T-helper 17 cell (primary cell): ENCODE results near the gene TWF1. TPM values are rescaled to one million over a fixed set of nuclear protein-coding genes. Genes with fewer than 3 reads are reported as not detected.
"Not testable (repeated sequence)": the region's sequence is repeated elsewhere in the genome, so short reads cannot be mapped to it uniquely, and the experiment has no call there.

Experiments used
- ATAC-seq: fragments of 150-1000 bp; cut with Tn5 transposase; 2 replicates; pipeline ENCODE4 v1.10.0; 2021; ENCODE audit warnings: mild to moderate bottlenecking, moderate library complexity
- DNase-seq, 3 donors: peaks; one replicate each; pipeline versions ENCODE4 v3.0.0 to v3.0.0-alpha.2; 2020 to 2021
- H3K9me3 ChIP-seq: one replicate; pipeline ENCODE4 v1.7.0; 2013; ENCODE audit warnings: low read length, mild to moderate bottlenecking; ENCODE audit not compliant: control insufficient read depth, poor library complexity, severe bottlenecking
- H3K27ac Mint-ChIP-seq: one replicate; pipeline ENCODE4 v1.8.0; 2022; ENCODE audit warnings: mild to moderate bottlenecking, moderate library complexity, mixed read lengths
- H3K27me3 Mint-ChIP-seq: one replicate; pipeline ENCODE4 v1.8.0; 2022; ENCODE audit warnings: mixed read lengths
- H3K36me3 Mint-ChIP-seq: one replicate; pipeline ENCODE4 v1.8.0; 2022; ENCODE audit warnings: low read depth, mixed read lengths
- H3K4me1 Mint-ChIP-seq: one replicate; pipeline ENCODE4 v1.8.0; 2022; ENCODE audit warnings: mild to moderate bottlenecking, mixed read lengths
- H3K4me3 Mint-ChIP-seq: one replicate; pipeline ENCODE4 v1.8.0; 2022; ENCODE audit warnings: mild to moderate bottlenecking, moderate library complexity, mixed read lengths
- total RNA-seq, 4 donors: library from RNA in 2 of 4; stranded (reverse) in 2 of 4; gene quantifications; one replicate each; pipeline ENCODE4 v1.2.3 and lab custom pipeline; 2022 to 2026

TWF1 gene
- total RNA-seq, 2 donors from 2014 or later = 46.4 to 60.7 TPM

DNA sequence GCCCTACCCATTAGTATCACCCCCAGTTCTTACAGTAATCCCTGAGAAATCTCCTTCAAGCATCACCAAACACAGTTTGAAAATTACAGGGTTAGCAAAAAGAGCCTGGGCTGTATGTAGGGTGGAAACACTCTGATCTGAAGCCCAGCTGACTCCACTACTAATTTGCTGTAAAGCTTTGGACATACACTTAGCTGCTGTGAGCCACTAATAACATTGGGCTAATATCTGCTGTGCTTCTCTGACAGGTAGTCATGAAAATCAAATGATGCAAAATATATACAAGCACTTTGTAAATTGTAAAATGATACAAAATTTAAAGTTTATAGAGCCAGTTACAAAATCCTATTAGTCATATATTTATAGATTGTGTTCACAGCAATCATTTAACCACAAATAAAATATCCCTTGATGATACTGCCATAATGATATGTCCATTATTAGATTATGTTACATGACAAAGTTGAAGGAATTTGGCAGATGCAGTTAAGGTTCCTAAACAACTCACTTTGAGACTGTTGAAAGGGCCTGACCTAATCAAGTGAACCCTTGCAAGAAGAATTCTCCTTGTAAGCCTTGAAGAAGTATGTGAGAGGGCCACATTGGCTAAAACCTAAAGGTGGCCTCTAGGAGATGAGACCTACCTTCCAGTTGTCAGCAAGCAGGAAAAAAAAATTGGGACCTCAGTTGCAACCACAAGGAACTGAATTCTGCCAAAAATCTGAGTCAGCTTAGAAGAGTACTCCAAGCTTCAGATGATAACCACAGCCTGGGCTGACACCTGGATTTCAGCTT lies 19.0 kb downstream of the TWF1 start:
- peaks cover 3% of the 10 kb centered on the region for H3K36me3 Mint-ChIP-seq
- no peak for ATAC-seq
- H3K4me1 Mint-ChIP-seq = no peaks in the 10 kb centered on the region
- no peak for DNase-seq
- no peak overlapping the region for H3K27ac Mint-ChIP-seq
- no peaks in the 10 kb centered on the region for H3K9me3 ChIP-seq
- H3K4me3 Mint-ChIP-seq = no peak overlapping the region
- H3K27me3 Mint-ChIP-seq = no peaks in the 10 kb centered on the region

DNA sequence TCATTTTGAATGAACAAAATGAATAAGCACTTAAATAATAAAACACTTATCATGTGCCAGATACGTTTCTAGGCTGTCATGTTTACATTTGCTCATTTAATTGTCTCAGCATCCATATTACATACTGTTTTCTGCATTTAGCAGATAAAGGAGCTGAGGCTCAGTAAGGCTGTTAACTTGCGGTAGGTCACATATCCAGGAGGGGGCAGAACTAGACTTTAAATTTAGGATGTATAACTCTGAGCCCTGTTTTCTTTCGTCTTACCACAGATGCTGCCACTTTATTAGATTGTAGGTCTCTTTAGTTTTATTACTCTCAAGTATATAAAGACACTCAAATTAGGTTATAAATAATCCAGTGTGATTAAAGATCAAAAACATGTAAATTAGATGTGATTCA lies 29.6 kb downstream of the TWF1 start:
- H3K4me1 Mint-ChIP-seq = peaks cover 2% of the 10 kb centered on the region
- ATAC-seq (peak; percentile 77), DNase-seq (no peak)
- peaks cover 2% of the 10 kb centered on the region for H3K36me3 Mint-ChIP-seq
- no peaks in the 10 kb centered on the region for H3K9me3 ChIP-seq
- H3K27ac Mint-ChIP-seq = no peak overlapping the region
- H3K4me3 Mint-ChIP-seq = no peak overlapping the region
- H3K27me3 Mint-ChIP-seq = no peaks in the 10 kb centered on the region

DNA sequence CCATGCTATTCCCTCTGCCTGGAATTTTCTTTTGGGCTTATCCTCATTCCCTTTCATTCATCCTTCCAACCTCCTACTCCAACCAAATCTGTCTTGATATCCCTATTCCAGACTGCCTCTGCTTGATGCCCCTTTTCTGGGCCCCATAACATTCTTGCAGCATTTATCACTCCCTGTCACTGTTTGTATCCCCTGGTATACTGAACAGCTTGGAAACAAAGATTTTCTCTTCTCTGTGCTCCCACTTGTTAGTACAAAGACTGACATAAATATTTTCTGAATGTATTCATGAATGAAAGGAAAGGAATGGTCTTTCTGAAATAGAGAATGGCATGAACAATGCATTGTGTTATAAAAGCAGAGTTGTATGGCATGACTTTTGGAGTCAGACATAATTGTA lies 39.8 kb downstream of the TWF1 start:
- no peak for ATAC-seq
- Mint-ChIP-seq H3K27me3 (no peaks in the 10 kb centered on the region), H3K36me3 (peaks cover 10% of the 10 kb centered on the region), H3K4me1 (peaks cover 25% of the 10 kb centered on the region), H3K27ac (no peak overlapping the region), H3K4me3 (no peak overlapping the region)
- no peak for DNase-seq
- H3K9me3 ChIP-seq = no peaks in the 10 kb centered on the region

DNA sequence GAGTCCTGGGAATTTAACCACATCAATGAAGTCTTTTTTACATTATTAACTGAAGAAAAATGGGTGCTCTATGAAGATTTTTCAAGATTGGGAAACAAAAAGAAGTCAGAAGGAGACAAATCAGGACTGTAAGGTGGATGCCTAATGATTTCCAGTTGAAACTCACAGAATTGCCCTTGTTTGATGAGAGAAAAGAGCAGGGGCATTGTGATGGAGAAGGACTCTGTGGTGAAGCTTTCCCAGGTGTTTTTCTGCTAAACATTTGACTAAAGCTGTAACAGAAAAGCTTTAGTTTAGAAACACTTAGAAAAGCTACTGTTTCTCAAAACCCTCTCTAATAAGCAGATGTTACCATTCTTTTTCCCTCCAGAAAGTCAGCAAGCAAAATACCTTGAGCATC lies 41.6 kb downstream of the TWF1 start:
- peaks cover 11% of the 10 kb centered on the region for H3K36me3 Mint-ChIP-seq
- H3K4me1 Mint-ChIP-seq = peaks cover 29% of the 10 kb centered on the region
- H3K9me3 ChIP-seq = no peaks in the 10 kb centered on the region
- H3K27ac Mint-ChIP-seq = peak overlapping the region; percentile 41
- ATAC-seq = no peak
- H3K4me3 Mint-ChIP-seq = no peak overlapping the region
- no peak for DNase-seq
- H3K27me3 Mint-ChIP-seq = no peaks in the 10 kb centered on the region

GRCh38 chr12:43763769-43764168 lies 42.3 kb downstream of the TWF1 start:
- no peaks in the 10 kb centered on the region for H3K9me3 ChIP-seq
- H3K27me3 Mint-ChIP-seq = no peaks in the 10 kb centered on the region
- H3K4me3 Mint-ChIP-seq = peak overlapping the region; percentile 15
- peaks cover 31% of the 10 kb centered on the region for H3K4me1 Mint-ChIP-seq
- H3K36me3 Mint-ChIP-seq = peaks cover 11% of the 10 kb centered on the region
- H3K27ac Mint-ChIP-seq = peak overlapping the region; percentile 41
- ATAC-seq (no peak), DNase-seq (no peak)

DNA sequence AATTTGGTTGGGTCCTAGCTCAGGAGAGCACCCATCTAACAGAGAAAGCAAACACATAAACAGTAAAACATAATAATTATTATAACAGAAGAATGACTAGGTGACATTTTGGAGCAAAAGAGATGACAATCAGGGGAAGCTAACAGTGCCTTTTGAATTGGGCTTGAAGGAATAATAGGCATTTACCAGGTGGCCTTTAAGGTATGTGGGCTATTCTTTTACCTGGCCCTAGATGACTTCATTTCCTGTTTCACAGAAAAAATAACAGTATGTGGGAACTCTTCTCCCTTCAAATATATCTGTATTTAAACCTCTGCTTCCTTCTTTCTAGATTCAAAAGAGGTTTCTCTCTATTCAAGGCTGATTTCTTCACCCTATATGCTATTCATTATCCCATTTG lies 43.5 kb downstream of the TWF1 start:
- Mint-ChIP-seq H3K36me3 (peaks cover 13% of the 10 kb centered on the region), H3K27ac (no peak overlapping the region), H3K27me3 (no peaks in the 10 kb centered on the region), H3K4me3 (no peak overlapping the region), H3K4me1 (peaks cover 39% of the 10 kb centered on the region)
- DNase-seq (no peak), ATAC-seq (no peak)
- no peaks in the 10 kb centered on the region for H3K9me3 ChIP-seq

- peaks cover 42% of the 10 kb centered on the region for H3K4me1 Mint-ChIP-seq
- H3K27ac Mint-ChIP-seq = peak overlapping the region; percentile 24
Measured at GRCh38 chr12:43761500-43761899, 44.6 kb downstream of the TWF1 start.

DNA sequence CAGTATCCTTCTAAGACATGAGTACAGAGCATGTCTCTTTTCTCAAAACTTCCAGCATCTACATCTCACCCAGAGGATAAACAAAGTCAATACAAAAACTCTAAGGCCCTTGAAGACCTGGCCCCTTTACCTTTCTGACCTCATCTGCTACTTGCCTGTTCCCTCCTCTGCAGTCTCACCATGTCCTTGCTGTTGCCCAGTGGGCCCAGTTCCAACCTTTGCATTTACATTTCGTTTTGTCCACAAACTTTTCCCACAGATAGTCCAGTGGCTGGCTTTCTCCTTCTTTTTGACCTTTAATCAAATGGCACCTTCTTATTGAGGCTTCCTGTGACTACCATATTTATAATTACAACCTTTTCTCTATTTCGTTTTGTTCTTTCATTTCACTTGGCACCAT lies 45.7 kb downstream of the TWF1 start:
- H3K4me3 Mint-ChIP-seq = peak overlapping the region; percentile 97
- no peak for ATAC-seq
- H3K4me1 Mint-ChIP-seq = peaks cover 51% of the 10 kb centered on the region

More at GRCh38 chr12:43761500-43761899, 44.6 kb downstream of the TWF1 start:
- no peaks in the 10 kb centered on the region for H3K9me3 ChIP-seq
- Mint-ChIP-seq H3K36me3 (peaks cover 13% of the 10 kb centered on the region), H3K27me3 (no peaks in the 10 kb centered on the region), H3K4me3 (peak overlapping the region; percentile 58)
- no peak for ATAC-seq
- no peak for DNase-seq

DNA sequence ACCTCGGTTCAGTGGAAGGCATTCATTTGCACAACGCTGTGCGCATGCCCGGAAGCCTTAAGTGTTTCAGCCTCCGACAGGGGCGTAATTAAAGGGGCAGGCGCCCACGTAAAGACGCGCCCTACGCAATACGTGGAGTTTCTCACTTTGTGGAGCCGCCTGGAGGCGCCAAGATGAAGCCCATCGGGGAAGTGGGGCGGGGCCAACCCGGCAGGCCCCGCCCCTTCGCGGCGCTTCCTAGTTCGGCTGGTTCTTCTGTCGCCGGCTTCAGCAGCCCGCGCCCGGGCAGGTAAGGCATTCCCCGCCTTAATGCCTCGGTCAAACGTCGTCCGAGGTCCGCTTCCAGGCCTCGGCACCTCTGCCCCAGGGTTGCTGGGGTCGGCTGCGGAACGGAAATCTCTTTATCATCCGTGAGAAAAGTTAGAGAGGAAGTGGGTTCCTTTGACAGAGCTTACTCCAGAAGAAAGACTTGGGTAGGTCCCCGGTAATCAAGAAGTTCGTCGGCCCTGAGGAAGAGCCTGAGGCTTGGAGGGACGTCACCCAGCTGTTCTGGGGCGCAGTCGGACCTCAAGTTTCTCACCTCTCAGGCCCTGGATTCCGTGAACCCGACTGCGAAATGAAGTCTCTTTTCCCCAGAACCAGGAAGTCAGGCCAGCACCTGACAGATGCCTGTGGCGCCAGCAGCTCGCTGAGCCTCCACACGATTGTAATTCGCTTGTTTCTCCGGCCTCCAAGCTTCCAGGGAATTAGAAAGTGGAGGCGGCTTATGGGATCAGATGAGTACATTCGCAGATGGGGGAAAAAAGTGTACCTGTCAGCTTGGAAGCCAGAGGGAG lies 47.2 kb downstream of the TWF1 start, which contains the start of the genes IRAK4 and PUS7L:
TSS of gene IRAK4 (plus strand) at position 224 of the 836 bp plus-strand sequence. CDS start 9,161 bp downstream, outside the sequence.
TSS of gene PUS7L (minus strand) at position 63 of the 836 bp plus-strand sequence. CDS start 3,545 bp downstream, outside the sequence.
- no peaks in the 10 kb centered on the region for H3K9me3 ChIP-seq
- ATAC-seq = peak; percentile 96
- peak; percentile 90 to 94 (median 91) for DNase-seq
- peak within 1 kb of the TSS; percentile 98 for H3K27ac Mint-ChIP-seq
- peak within 1 kb of the TSS; percentile 97 for H3K4me3 Mint-ChIP-seq
- peaks cover 15% of the 10 kb centered on the region for H3K36me3 Mint-ChIP-seq
- no peaks in the 10 kb centered on the region for H3K27me3 Mint-ChIP-seq
- H3K4me1 Mint-ChIP-seq = peaks cover 53% of the 10 kb centered on the region

More for the DNA sequence above, 45.7 kb downstream of the TWF1 start:
- no peaks in the 10 kb centered on the region for H3K27me3 Mint-ChIP-seq
- no peaks in the 10 kb centered on the region for H3K9me3 ChIP-seq
- H3K36me3 Mint-ChIP-seq = peaks cover 13% of the 10 kb centered on the region
- DNase-seq = no peak
- peak overlapping the region; percentile 98 for H3K27ac Mint-ChIP-seq

DNA sequence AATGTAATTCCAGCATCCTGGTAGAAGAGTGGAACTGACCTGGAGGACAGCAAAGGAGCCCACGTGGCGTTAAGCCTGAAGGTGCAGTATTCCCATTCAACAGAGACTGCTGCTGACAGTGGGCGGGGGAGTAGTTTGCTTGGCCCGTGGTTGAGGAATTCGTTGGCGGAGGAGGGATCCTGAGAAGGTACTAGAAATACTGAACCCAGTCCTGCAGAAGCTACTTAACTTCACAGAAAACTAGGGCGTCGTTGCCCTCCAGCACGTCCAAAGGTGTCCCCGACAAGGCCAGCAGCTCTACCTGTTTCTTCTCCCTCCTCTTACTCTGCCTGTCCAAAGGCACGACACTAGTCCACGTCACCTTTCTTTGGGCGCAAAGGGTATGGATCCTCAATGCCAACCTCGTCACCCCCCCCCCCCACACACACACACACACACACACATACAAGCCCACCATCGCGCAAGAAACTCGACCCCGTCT lies 47.8 kb downstream of the TWF1 start:
- H3K4me3 Mint-ChIP-seq = peak overlapping the region; percentile 97
- DNase-seq (peak in 1 of 3 donors; percentile 6), ATAC-seq (peak; percentile 25)
- peaks cover 48% of the 10 kb centered on the region for H3K4me1 Mint-ChIP-seq
- no peaks in the 10 kb centered on the region for H3K27me3 Mint-ChIP-seq
- no peaks in the 10 kb centered on the region for H3K9me3 ChIP-seq
- peak overlapping the region; percentile 98 for H3K27ac Mint-ChIP-seq
- H3K36me3 Mint-ChIP-seq = peaks cover 10% of the 10 kb centered on the region

DNA sequence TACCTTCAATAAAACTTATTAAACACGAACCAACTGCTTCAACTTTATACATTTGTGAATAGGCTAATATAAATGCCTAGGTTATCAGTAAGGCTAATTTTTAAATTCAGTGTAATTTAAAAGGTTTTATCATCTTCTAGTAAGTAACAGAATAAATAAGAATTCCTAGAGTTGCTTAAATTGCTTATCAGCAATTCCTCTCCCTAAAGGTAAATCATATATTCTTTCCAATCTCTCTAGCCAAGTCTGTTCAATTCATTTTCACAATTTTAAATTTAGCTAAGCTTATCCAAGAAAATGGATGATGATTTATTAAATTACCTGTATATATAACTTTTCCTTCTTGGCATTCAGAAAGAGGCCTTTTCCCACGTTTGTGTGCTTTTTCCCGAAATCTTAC lies 52.1 kb downstream of the TWF1 start:
- ATAC-seq (no peak), DNase-seq (no peak)
- peaks cover 7% of the 10 kb centered on the region for H3K36me3 Mint-ChIP-seq
- no peak overlapping the region for H3K27ac Mint-ChIP-seq
- no peaks in the 10 kb centered on the region for H3K9me3 ChIP-seq
- no peaks in the 10 kb centered on the region for H3K27me3 Mint-ChIP-seq
- peaks cover 31% of the 10 kb centered on the region for H3K4me1 Mint-ChIP-seq
- no peak overlapping the region for H3K4me3 Mint-ChIP-seq

DNA sequence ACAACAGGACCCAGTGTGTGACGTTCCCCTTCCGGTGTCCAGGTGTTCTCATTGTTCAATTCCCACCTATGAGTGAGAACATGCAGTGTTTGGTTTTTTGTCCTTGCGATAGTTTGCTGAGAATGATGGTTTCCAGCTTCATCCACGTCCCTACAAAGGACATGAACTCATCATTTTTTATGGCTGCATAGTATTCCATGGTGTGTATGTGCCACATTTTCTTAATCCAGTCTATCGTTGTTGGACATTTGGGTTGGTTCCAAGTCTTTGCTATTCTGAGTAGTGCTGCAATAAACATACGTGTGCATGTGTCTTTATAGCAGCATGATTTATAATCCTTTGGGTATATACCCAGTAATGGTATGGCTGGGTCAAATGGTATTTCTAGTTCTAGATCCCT lies 54.8 kb downstream of the TWF1 start:
- not testable (repeated sequence) for ATAC-seq, H3K27ac Mint-ChIP-seq, H3K4me3 Mint-ChIP-seq, DNase-seq, H3K36me3 Mint-ChIP-seq, H3K9me3 ChIP-seq, H3K27me3 Mint-ChIP-seq
- H3K4me1 Mint-ChIP-seq = peaks cover 18% of the 10 kb centered on the region

- Mint-ChIP-seq H3K4me1 (peaks cover 13% of the 10 kb centered on the region), H3K27me3 (no peaks in the 10 kb centered on the region), H3K4me3 (no peak overlapping the region), H3K36me3 (peaks cover 6% of the 10 kb centered on the region), H3K27ac (no peak overlapping the region)
- DNase-seq (no peak), ATAC-seq (no peak)
- no peaks in the 10 kb centered on the region for H3K9me3 ChIP-seq
Measured at GRCh38 chr12:43750814-43751213, 55.3 kb downstream of the TWF1 start.
